ENCODE data around the gene AFAP1.

The AFAP1 gene

DNA sequence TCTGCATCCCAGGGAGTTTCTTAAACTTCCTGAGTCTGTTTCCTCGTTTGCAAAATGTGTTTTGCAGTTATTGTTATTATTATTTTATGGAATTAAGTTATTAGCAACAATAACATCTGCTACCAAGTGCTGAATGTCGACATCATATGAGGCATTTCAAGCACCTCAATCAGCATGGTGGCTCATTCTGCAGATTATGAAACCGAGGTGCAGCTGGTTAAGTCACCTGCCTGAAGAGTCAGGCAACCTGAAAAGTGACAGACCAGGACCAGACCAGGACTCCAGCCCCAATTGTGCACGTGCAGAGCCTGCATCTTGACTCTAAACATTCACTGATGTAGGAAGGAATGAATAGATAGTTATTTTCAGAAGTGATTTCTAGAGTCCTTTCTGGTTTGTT lies 99.8 kb downstream of the AFAP1 start:
- no peak for FAIRE-seq

DNA sequence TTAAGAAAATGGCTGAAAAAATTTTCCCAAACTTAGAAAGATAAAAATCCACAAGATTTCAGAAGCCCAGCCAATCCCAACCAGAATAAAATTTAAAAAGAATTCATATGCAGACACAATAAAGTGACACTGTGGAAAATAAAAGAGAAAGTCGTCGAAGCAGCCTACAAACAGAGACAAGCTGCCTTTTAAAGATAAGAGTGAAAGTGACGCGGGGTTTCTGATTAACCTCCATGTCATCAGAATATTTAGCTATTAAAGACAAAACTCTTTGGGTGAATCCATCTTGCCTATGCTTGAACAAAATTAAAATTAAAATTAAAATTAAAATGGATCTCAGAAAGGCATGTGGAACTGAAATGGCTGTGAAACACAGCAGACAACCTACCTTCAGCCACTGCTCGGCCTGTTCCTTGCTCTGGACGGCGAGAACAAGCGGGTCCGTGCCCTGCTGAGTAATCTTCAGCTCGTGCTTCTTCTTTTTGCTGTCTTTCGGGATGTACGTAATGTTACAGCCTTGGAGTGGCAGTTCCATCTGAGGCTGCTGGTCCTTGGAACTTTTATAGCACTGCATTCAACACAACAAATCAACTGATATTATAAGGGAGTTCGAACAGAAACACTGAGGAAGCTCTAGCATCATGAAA lies 101.4 kb downstream of the AFAP1 start:
- FAIRE-seq = no peak

DNA sequence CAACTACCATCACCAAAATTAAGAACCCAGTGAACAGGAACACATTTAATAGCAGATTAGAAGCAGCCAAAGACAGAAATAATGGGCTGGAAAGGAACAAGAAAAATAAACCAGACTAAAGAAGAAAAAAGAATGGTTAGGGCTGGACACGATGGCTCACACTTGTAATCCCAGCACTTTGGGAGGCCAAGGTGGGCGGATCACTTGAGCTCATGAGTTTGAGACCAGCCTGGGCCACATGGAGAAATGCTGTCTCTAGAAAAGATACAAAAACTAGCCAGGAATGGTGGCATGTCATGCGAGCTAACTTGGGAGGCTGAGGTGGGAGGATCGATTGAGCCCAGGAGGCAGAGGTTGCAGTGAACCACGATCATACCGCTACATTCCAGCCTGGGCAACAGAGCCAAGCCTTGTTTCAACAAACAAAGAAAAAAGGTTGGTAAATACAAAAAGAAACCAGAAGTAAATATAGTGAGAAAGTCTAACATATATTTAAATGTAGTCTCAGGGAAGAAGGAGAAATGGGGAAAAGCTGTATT lies 102.0 kb downstream of the AFAP1 start:
- FAIRE-seq = no peak

DNA sequence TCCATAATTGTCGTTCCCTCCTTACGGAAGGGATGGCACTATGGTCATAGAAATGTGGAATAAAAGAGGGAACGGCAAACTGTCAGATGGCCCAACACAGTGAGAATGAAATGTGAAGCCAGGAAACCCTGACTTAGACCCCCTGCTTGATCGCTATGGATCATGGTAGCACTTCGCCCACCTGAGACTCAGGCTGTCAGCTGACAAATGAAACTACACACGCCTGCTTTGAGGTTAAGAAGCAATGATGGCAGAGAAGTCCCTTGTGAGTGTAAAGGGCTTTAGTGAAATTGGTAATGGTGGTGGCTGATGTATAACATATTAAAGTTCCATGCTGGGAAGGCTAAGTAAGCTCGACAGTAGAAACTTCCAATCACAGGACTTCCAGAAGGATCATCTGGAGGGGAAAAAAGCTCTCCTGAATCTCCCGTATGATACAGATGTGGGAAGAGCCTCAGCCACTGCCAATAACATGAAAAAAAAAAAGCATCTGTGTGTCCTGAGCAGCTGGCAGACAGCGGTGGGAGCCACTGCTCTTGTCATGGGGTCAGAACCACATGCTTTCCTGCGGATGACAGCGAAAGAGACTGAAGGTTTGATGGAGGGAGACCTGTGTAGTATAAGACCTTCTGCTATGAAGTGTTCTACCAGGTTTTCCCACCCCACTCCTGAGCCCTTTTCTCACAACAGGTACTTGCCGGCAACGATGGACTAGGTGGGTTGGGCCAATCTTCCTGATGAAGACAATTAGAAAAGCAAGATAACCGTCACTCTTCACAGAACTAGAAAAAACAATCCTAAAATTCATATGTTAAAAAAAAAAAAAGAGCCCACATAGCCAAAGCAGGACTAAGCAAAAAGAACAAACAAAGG lies 107.6 kb downstream of the AFAP1 start:
- no peak for FAIRE-seq

DNA sequence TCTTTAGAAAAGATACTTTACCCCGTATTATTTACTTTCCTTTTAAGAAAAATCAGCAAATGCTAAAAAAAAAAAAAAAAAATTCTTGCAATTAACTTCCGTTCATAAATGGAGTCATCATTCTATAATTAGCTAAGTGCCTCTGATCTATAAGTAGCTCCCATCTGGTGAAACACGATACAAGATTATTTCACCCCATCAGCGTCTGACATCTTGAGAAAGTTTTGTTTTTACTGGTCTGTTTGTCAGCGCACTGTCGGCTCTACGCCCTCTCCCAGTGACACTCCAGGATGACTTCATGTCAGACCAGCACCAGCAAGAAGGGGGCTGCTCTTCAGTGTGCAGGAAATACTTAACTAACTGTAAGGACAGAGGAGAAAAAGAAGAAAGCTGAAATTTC lies 108.3 kb downstream of the AFAP1 start:
- FAIRE-seq = no peak

DNA sequence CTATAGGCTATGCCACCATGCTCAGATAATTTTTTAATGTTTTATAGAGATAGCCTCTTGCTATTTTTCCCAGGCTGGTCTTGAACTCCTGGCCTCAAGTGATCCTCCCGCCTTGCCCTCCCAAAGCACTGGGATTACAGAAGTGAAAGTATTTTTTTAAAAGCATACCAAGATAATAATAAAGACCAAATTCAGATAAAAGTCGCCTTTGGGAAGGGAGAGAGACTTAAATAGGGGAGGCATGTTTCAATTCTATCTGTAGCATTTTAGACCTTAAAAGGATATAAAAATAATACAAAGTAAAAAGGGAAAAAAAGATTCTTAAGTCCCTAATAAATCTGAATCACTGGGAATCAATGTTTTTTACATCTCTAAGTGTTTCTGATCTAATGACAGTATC lies 108.9 kb downstream of the AFAP1 start:
- no peak for FAIRE-seq

DNA sequence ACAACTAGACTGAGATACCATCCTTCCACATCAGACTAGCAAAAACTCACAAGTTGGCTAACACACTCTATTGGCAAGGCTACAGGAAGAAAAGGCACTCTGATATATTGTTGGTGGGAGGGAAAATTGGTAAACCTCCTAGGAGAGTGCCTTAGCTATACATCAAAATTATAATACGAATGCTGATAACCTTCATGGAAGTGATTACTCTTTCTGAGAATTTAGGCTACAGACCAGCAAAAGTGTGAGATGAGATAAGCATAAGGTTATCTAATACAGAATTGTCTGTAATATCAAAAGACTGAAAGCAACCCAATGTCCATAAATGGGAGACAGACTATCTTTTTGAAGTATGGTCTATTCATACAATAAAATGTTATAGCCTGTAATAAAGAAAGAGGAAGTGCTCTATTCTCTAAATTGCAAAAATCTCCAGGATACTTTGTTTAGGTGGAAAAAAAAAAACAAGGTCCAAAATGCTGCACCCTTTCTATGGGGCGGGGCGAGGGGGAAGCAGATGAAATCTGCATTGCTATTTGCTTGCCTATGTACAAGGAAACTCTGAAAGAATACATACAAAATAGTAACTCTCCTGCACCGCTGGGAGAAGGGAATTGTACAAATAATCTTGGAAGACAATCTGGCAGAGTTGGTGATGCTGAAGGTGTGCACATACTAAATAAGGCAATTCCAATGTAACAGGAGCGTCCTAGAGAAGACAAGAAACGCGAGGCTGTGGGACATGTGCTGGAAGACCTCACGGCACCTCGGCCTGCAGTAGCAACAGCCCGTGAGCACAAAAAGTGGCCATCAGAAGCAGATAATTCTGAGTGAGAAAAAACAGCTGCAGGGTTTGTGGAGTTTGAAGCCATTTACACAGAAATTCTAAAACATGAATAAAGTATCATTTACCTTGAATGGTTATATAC lies 109.7 kb downstream of the AFAP1 start:
- FAIRE-seq = peak; percentile 82

DNA sequence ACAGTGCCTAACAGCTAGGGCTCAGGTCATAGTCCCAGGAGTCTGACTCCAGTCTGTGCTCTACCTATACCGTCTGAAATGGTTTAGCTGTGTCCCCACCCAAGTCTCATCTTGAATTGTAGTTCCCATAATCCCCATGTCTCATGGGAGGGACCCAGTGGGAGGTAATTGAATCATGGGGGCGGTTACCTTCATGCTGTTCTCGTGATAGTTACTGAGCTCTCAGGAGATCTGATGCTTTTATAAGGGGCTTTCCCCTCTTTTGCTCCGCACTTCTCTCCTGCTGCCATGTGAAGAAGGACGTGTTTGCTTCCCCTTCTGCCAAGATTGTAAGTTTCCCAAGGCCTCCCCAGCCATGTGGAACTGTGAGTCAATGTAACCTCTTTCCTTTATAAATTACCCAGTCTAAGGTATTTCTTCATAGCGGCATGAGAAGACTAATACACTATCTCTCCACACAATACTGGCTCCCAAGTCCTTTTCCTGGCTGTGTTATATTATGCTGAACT lies 110.8 kb downstream of the AFAP1 start:
- no peak for FAIRE-seq

DNA sequence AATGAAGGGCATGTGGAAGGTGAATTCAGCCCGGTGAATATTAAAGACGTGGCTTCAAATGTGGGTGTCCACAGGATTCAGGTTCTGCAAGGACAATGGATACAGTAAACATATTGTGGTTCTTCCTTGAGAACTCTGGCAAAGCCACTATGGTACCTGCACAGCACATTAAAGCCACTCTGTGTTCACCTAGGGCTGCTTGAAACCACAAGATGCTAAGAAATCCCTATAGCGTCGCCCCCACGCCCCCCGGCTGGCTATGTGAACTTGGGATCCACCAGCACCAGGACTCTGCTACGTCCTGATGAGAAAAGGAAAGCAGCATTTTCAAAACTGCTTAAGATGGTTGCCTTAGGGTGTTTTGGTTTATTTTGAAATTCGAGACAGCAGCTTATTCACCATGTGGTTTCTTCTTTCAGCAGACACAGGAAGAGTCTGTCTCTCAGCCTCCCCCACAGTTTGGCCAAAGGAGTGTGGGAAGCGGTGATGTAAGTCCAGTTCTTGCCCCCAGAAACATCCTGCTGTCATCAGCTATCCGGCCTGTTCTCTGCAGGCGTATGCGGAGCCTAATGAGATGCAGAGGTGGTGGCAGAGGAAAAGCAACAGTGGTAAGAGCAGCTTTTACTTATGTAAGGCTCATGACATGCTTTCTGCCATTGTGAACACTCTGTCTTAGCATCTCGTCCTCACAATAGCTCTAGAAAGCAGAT lies 111.5 kb downstream of the AFAP1 start:
- no peak for FAIRE-seq

DNA sequence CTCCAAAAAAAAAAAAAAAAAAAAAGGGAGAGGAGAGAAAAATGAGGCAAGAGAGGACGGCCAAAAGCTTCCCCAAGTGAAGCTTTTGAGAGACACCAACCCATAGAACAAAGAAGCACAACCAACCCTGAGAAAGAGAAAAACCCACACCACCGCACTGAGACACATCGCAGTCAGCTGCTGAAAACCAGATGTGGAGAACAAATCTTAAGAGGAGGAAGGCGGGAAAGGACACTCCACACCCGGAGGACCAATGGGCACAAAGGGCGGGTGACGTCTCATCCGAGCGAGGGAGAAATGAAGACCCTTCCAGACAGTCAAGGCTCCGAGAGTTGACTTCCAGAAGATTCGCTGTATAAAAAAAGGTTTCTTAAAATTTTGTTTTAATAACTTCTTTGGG lies 112.1 kb downstream of the AFAP1 start:
- FAIRE-seq = no peak

DNA sequence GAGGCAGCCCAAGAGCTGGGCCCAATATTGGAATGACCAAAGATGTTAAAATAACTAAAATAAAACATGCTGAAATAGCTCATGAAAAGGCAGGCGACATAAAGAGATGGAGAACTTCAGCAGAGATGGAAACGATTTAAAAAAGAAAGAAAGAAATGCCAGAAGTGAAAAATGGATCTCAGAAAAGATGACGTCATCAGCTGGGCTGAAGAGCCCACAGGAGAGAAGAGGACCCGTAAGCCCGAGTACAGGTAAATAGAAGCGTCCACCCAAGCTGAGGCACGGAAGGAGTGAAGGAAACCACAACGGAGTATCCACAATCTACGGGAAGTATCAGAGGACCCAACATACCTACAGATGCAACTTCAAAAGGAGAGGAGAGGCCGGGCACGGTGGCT lies 112.8 kb downstream of the AFAP1 start:
- no peak for FAIRE-seq

DNA sequence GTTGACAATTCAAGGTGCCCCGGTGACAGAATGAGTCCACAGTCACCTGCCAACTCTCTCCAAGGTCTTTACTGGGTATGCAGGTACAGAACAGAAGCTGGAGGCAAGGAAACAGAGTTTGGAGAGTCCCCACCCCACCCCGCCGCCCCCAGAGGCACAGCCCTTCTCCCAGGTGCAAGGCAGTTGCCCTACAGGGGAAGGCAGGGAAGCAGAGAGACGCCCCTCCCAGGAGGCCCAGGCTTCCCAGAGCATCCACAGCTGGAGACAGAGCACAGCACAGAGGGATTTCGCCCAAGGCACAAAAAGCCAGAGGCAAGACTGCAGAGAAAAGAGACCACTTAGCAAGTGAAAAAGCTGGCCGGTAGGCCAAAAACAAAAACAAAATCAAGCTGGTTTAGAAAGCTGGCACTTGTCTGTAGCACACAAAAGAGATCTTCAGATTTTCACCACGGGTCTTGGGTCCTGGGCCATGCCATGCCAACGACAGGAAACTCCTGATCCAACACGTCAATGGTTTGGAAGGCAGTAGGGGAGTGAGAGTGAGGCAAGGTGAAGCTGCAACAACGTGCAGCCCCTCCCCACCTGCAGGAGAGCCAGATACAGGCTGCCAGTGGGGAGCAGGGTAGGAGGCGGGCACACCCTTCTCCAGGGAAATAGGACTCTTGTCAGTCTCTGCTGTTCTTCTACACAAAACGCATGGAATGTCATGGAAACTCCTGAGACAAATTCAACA lies 113.3 kb downstream of the AFAP1 start:
- no peak for FAIRE-seq

DNA sequence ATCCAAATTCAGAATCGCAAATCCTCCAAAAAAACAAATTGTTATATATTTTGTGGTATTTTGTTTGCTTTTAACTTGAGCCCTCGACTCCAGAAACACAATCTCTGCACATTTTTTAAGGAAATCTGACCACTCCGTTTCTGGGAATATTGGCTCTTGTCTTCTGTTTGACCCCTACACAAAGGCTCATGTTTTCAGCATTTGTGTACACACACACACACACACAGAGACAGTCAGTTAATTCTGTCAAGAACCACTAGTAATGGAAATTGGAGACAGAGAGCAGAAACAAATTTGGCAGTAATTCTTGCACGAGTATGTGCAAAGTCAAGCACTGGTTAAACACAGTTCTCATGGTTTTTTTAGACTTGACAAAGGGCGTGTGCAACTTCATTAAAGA lies 115.4 kb downstream of the AFAP1 start:
- no peak for FAIRE-seq

DNA sequence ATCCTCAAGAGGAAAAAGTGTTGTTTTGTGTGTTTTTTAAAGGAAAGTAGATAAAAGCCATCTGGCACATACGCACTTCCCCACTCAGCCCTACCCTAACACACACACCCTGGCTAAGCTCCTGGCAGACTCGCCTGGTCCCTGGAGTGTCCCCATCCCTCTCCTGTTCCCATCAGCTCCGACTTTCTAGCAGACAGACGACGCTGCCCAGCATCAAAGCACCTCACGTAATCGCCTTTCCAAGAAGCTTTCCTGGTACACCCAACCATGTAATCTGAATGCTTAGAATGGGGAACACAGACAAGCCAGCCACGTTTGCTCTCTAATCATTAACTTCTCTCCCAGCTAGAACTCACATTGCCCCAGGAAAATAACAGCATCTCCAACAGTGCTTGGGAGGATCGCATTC lies 116.2 kb downstream of the AFAP1 start:
- FAIRE-seq = no peak

DNA sequence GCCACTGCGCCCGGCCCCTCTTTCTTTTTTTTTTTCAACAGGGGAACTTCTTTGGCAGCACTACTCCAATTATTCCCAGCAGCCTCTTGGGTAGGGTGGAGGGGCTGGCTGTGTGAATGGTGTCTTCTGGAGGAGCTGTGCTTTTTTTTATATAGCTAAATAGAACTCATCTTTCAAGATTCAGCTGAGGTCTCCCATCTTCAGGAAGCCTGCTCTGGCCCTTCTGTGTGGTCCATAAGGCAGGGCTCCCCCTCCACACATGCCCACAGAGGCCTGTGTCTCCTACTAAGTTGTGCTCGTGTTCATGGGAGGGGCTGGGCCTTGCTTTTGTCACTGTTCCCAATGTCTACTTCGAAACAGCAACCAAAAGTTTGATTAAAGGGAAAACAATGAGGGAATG lies 116.8 kb downstream of the AFAP1 start:
- no peak for FAIRE-seq

DNA sequence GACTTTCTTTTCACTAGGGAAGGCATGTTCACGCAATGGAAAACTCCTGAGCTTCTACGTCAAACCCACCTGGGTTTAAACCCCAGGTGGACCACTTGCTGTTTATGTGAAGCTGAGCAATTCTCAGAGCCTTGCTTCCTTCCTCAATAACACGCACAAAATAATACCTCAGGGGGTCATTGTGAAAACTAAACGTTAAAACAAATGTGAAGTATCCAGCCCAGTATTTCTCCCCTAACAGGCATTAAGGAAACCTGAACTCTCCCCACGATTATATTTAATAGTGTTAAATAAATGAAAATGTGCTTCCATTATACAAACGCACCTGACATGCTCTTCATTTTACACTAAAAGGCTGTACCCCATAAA lies 117.5 kb downstream of the AFAP1 start:
- FAIRE-seq = no peak

DNA sequence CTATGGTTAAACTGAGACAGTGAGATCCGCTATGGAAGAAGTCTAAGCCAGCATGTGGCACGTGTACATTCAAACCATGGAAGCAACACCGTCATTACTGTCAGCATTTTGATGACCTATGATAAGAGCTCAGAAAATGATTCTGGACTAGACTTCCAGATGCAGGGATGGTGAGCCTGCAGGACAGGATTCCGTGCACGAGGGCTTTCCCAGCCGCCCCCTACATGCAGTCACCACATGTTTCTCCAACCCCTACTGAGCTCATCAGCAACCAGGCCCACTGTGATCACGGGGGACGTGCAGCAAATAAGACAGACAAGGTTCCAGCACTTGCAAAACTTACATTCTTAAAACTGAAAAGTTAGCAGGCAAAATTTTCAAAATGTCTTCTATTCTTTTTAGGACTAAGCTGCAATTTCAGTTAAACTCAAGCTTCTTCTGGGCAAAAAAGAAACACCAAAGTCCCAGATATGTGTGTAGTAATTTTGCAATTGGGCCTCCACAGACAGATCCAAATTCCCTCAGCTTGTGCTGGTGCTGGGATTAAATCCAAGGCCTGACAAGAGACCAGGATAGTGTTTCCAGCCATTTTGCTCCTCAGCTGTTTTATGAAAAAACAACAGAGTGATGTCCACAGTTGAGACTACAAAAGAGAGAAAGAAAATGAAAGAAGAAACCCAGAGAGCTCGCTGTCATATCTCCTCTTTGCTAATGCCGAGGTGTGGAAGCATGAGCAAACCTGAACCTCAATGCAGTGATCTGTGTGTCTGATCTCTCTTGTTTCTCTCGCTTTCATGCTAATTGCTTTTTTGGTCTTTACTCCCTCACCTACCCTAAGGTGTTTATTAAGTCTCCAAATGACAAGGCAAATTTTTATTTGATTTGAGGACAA lies 118.2 kb downstream of the AFAP1 start:
- FAIRE-seq = no peak

DNA sequence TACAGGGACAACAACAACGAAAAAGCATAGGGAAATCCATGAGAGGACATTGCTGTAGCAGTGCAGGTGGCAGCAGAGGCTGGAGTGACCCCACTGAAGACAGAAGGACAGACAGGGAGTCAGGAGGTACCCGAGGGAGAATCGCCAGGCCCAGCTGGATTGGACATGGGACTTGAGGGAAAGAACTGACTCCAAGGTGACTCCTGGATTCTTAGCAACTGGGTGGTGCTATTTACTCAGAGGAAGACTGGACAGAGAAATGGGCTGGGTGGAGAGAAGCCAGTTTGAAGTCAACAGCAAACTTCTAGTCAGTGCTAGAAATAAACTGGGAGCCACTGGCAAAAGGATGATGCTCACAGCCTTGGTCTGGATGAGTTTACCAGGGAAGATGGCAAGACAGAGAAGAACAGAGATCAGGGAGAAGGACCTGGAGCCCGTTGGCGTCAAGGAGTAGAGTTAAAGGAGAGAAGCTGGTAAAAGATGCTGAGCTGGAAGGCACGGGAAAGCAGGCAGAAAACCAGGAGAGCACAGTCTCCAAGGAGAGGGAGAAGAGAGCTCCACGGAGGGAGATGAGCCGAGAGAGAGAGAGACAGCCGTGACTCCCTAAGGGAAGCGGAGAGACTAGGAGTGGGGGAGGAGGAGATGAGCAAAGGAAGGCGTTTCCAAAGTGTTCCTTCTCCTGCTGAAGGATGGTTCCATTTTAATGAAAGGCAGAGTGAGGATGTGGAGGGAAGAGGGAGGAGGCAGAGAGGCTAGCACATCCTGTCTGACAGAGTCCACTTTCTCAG lies 119.4 kb downstream of the AFAP1 start:
- no peak for FAIRE-seq

DNA sequence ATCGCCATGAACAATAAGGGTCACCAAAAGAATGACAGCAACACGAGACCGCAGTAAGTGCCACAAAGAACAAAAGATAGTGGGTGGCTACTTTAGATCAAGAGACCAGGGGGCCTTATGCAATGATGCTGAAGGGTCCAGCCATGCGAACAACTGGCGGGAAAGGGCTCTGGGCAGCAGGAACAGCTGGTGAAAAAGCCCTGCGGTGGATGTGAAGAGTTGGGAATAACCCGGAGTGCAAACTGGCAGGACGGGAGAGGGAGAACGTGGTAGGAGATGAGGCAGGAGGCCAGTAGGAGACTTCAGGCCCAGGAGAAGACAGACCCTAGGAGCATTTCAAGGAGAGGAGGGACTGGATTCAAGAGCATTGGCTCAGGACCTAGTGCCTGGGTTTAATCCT lies 120.2 kb downstream of the AFAP1 start:
- FAIRE-seq = no peak
